Measurements from ENCODE around the gene INPP5D.
"Not testable (repeated sequence)": the region's sequence is repeated elsewhere in the genome, so short reads cannot be mapped to it uniquely, and the experiment has no call there.

Gene INPP5D

DNA sequence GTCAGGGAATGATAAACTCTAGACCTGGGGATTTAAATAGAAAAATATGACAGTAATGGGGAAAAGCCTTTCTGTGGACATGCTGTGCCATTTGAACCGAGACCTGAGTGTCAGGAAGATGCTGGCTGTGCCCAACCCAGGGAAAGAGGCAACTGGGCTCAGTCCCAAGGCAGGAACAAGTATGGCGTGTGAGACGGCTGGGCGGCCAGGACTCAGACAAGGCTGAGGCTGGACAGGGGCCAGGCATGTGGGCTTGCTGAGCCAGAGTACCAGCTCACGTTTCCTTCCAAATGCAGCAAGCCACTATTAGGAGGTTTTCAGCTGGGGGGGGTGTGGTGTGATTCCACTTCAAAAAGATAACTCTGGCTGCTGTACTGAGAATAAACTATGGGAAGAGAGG, 92.4 kb downstream of the INPP5D start:
- no peak for DNase-seq

GRCh38 chr2:233153146-233153798, 93.1 kb downstream of the INPP5D start:
- DNase-seq: no peak

- no peak for DNase-seq
Measured at GRCh38 chr2:233156001-233156400, 95.9 kb downstream of the INPP5D start.

- not testable (repeated sequence) for DNase-seq
Measured at GRCh38 chr2:233156461-233156860, 96.3 kb downstream of the INPP5D start.

DNA sequence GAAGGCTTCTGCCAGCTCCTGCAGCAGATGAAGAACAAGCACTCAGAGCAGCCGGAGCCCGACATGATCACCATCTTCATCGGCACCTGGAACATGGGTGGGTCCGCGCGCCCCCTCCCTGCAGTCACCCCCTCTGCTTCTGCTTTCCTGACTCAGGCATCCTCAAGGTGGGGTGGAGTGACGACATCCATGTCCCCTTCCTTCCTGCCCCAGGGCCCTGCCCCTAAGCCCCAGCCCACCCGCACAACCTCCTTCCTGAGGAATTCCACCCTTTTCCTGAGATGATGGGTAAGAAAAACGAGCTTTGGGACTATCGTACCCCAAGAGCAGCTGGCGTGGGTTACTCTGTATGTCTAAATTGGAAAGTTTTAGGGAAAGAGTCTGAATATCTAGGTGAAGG, 101.6 kb downstream of the INPP5D start:
- DNase-seq: no peak

DNA sequence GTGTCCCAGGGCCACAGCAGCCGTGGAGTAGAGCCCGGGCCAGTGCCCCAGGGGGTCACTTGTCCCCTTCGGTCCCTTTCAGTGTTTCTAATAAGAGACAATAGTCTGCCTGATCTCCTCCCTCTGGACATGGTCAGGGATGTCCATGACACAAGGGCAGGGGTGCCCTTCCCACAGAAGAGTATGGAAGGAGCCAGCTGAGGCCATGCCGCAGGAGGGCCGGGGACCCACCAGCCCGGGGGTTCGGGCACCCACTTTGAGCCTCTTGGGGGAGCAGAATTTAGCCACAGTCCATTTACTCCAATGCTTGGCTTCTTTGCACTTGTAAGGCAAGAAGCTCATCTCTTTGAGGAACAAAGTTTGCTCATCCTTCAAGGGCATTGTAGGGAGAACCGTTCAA, 102.6 kb downstream of the INPP5D start:
- DNase-seq: no peak

DNA sequence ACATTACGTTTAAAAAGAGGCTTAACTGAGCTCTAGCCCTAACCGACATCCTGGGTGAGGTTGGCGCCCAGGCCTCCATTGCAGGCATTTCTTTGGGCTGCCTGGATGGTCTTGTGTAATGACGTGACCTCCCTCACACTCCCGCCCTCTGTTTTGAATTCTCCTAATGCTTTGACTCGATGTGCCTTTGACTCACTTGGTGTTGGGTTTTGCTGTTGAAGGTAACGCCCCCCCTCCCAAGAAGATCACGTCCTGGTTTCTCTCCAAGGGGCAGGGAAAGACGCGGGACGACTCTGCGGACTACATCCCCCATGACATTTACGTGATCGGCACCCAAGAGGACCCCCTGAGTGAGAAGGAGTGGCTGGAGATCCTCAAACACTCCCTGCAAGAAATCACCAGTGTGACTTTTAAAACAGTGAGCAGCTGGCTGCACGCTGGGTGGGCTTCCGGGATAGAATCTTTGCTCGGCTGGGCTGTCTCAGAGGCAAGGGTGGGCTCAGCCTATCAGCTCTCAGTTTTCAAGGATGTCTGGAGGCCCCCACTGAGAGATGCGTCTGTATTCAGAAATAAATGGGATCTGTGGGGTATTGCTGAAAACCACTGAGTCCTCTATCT, 103.5 kb downstream of the INPP5D start:
- no peak for DNase-seq

DNA sequence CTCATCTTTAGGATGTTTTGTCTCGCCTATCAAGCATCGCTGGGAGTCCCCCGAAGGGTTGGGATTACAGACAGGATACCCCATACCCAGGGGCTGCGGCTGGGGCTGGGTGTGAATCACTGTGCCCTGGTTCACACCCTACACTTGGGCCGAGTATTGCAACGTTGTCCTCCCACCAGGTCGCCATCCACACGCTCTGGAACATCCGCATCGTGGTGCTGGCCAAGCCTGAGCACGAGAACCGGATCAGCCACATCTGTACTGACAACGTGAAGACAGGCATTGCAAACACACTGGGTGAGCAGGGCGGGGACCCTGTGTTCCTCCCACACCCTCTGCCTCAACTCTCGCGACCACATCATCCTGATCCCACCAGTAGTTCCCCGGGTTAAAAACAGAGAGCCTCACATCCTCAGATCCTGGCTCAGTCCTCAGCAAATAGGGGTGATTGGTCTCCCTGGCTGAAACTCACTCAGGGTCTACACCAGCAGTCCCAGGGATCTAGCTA, 104.0 kb downstream of the INPP5D start:
- DNase-seq: no peak

DNA sequence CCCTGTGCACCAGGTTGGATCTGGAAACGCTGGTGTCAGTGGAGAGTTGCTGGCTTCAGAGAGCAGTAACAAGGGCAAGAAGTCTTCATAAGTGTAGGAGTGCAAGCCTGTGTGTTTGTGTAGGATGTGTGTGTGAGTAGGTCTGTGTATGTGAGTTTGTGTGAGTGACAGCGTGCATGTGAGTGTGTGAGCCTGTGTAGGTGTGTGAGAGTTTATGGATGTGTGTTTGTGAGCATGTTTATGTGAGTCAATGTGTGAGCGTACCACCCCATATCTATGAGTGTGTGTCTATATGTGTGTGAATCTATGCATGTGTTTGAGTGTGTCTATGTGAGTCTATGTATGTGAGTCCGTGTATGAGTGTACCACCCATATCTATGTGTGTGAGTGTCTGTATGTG, 104.8 kb downstream of the INPP5D start:
- no peak for DNase-seq

DNA sequence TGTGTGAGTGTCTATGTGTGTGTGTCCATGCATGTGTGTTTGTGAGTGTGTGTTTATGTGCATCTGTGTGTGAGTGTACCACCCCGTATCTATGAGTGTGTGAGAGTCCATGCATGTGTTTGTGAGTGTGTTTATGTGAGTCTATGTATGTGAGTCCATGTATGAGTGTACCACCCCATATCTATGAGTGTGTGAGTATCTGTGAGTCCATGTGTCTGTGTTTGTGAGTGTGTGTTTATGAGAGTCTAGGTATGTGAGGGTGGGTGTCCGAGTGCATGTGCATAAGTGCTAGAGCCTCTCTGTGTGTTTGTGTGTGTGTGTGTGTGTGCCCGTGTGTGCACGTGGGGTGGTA, 105.4 kb downstream of the INPP5D start:
- DNase-seq: no peak

- DNase-seq: no peak
Measured at GRCh38 chr2:233165895-233166661, 105.9 kb downstream of the INPP5D start.

DNA sequence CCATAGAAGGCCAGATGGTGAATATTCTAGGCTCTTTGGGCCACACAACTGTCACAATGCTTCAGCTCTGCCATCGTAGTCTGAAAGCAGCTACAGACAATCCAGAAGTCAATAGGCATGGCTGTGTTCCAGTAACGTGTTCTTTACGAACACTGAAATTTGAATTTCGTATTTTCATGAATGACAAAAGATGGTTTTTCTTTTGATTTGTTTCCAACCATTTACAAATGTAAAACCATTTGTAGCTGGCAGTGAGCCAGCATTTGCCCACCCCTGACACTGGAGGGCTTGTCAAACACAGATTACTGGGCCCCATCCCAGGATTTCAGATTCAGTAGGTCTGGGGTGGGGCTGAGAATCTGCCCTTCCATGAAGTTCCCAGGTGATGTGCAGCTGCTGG, 108.3 kb downstream of the INPP5D start:
- DNase-seq: no peak

- no peak for DNase-seq
Measured at GRCh38 chr2:233168919-233169318, 108.8 kb downstream of the INPP5D start.

GRCh38 chr2:233171344-233171743, 111.2 kb downstream of the INPP5D start:
- DNase-seq: no peak

DNA sequence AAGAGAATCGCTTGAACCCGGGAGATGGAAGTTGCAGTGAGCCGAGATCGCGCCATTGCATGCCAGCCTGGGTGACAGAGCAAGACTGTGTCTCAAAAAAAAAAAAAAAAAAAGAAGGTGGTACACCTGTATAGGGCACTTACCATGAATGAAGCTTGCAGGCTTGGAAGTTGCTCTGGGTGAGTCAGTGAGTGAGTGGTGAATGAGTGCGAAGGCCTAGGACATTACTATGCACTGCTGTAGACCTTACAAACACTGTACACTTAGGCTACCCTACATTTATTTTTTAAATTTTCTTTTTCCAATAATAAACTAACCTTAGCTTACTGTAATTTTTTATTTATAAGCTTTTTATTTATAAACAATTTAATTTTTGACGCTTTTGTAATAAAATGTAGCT, 113.0 kb downstream of the INPP5D start:
- no peak for DNase-seq

DNA sequence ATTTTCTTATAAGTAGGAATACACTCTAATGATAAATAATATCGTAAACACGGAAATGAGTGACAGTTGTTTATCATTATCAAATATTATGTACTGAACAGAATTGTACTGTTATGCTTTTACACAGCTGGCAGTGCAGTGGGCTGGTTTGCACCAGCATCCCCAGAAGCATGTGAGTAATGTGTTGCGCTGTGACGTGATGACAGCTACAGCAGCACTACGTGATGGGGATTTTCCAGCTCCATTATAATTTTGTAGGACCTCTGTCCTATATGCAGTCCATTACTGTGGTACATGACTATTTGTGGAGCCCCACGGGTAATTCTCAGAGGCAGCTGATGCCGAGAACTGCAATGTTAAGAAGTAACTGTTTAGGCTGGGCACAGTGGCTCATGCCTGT, 114.0 kb downstream of the INPP5D start:
- DNase-seq: no peak

DNA sequence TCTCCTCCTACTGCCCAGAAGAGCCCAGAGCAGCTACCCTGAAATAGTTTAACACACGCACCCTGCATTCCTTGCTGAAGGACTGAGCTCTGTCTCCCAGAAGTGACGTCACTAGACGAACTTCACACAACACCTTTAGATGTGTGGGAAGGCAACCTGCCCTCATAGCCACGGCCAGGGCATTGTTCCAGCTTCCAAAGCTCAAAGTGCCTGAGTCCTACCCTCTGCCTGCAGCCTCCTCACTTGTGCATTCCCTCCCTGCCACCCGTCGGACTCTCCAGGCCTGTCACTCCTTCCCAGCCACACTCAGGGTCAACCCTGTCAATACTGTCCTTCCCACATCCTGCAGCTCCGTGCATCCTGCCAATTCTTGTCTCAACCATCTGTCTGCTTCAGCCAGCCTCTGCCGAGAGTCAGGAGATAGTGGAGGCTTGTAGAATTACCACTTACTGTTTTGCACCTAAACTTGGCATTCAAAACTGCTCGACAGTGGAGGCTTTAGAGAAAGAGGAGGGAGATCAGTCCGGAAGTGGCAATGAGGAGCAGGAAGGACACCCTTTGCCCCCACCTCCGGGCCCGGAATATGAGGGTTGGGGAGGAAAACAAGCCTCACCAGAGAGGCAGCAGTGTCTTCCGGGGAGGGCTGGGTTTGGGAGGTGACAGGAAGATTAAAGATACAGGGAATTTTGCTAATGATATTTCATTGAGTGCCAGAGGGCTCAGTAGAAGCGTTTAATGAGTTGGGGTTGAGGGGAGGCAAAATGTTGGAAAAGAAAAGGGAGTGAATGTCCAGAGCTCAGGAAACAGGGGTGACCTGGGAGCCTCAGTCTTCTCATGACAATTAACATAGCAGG, 119.1 kb downstream of the INPP5D start:
- no peak for DNase-seq

DNA sequence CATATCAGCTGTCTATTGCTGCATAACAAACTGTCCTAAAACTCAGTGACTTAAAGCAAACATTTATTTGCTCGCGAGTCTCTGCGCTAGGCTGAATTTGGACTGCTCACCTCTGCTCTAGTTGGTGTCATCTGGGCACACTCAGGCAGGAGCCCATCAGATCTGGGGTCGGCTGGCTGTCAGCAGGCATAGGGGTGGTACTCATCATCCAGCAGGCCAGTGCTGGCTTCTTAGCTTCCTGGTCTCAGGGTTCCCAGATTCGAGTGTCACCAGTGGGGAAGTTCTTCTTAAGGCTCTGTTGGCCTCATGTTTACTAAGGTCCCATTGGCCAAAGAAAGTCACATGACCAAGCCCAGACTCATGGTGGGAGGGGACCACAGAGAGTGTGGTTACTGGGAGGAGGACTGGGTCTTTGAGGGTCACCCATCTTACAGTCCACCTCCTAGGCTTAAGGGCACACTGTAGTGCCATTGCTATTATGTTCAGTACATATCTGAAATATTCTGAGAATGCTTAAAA, 119.8 kb downstream of the INPP5D start:
- DNase-seq: no peak

- DNase-seq: no peak
Measured at GRCh38 chr2:233183869-233184418, 123.8 kb downstream of the INPP5D start.

GRCh38 chr2:233184669-233185068, 124.5 kb downstream of the INPP5D start:
- DNase-seq: no peak

GRCh38 chr2:233185330-233185729, 125.2 kb downstream of the INPP5D start:
- no peak for DNase-seq

DNA sequence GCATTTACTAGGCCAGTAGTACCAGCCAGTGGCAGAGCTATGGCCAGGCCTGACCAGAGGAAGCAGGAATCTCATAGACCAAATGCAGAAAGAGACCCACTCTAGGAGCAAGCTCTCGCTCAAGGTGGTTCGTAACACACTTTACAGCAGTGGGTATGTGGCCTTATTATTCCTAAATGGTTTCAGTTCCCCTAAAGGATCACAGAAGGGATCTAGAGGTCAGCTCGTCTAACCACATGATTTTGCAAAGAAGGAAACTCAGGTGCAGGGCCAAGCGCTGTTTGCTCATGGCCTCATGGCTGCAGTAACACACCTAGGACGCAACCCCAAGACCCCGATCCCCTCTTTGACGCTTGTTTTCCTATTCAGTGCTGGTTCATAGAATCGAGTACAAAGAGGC, 125.8 kb downstream of the INPP5D start:
- DNase-seq: no peak

- no peak for DNase-seq
Measured at GRCh38 chr2:233186851-233187250, 126.7 kb downstream of the INPP5D start.
